ENCODE results near the gene NINJ2.

NINJ2 gene

GRCh38 chr12:590206-590750 is 73.0 kb downstream of the NINJ2 start:
- Histone ChIP-seq H3K36me3 (ENCODE audit: control insufficient read depth, insufficient read depth, low read length) (no peaks in the 10 kb centered on the region), H3K27me3 (replicated peaks; ENCODE audit: control insufficient read depth, insufficient read depth, low read length) (no peaks in the 10 kb centered on the region), H3K4me3 (replicated peaks; ENCODE audit: low read depth, low read length) (no peak overlapping the region)
- TF ChIP-seq CTCF (IDR thresholded peaks at IDR 0.05; ENCODE audit: insufficient read depth, low read length, poor library complexity, severe bottlenecking) = no peak
- DNase-seq (ENCODE audit: extremely low read depth, insufficient read length) = no peak

GRCh38 chr12:588646-589045 is 74.6 kb downstream of the NINJ2 start:
- Histone ChIP-seq H3K4me3 (replicated peaks; ENCODE audit: low read depth, low read length) (no peak overlapping the region), H3K27me3 (replicated peaks; ENCODE audit: control insufficient read depth, insufficient read depth, low read length) (no peaks in the 10 kb centered on the region), H3K36me3 (ENCODE audit: control insufficient read depth, insufficient read depth, low read length) (no peaks in the 10 kb centered on the region)
- no peak for DNase-seq (ENCODE audit: extremely low read depth, insufficient read length)
- no peak for TF ChIP-seq CTCF (IDR thresholded peaks at IDR 0.05; ENCODE audit: insufficient read depth, low read length, poor library complexity, severe bottlenecking)

- no peak for DNase-seq (ENCODE audit: extremely low read depth, insufficient read length)
- H3K4me3 ChIP-seq (replicated peaks; ENCODE audit: low read depth, low read length) = no peak overlapping the region
- no peak for TF ChIP-seq CTCF (IDR thresholded peaks at IDR 0.05; ENCODE audit: insufficient read depth, low read length, poor library complexity, severe bottlenecking)
- H3K36me3 ChIP-seq (ENCODE audit: control insufficient read depth, insufficient read depth, low read length) = no peaks in the 10 kb centered on the region
- H3K27me3 ChIP-seq (replicated peaks; ENCODE audit: control insufficient read depth, insufficient read depth, low read length) = no peaks in the 10 kb centered on the region
These were observed 75.3 kb downstream of the NINJ2 start for GRCh38 chr12:588024-588322.

- no peaks in the 10 kb centered on the region for H3K36me3 ChIP-seq (ENCODE audit: control insufficient read depth, insufficient read depth, low read length)
- no peak overlapping the region for H3K4me3 ChIP-seq (replicated peaks; ENCODE audit: low read depth, low read length)
- no peak for DNase-seq (ENCODE audit: extremely low read depth, insufficient read length)
- no peak for TF ChIP-seq CTCF (IDR thresholded peaks at IDR 0.05; ENCODE audit: insufficient read depth, low read length, poor library complexity, severe bottlenecking)
- no peaks in the 10 kb centered on the region for H3K27me3 ChIP-seq (replicated peaks; ENCODE audit: control insufficient read depth, insufficient read depth, low read length)
These were observed 75.9 kb downstream of the NINJ2 start for GRCh38 chr12:587132-588023.

- H3K27me3 ChIP-seq (replicated peaks; ENCODE audit: control insufficient read depth, insufficient read depth, low read length) = no peaks in the 10 kb centered on the region
- TF ChIP-seq CTCF (IDR thresholded peaks at IDR 0.05; ENCODE audit: insufficient read depth, low read length, poor library complexity, severe bottlenecking) = no peak
- H3K36me3 ChIP-seq (ENCODE audit: control insufficient read depth, insufficient read depth, low read length) = no peaks in the 10 kb centered on the region
- DNase-seq (ENCODE audit: extremely low read depth, insufficient read length) = no peak
- H3K4me3 ChIP-seq (replicated peaks; ENCODE audit: low read depth, low read length) = no peak overlapping the region
These were observed 76.8 kb downstream of the NINJ2 start for GRCh38 chr12:586318-587071.
